Spleen (tissue), 7 donors: ENCODE results near the gene SNX17.

Source experiments
- POLR2A ChIP-seq, 3 donors: fragments of 450-650 bp; IDR thresholded peaks; one replicate each; pipeline ENCODE4 v1.5.1; 2017; ENCODE audit warnings: antibody characterized with exemption in 3 of 3, mild to moderate bottlenecking in 1 of 3
- POLR2AphosphoS5 ChIP-seq, 3 donors: sonication (generic); formaldehyde crosslinking; IDR thresholded peaks; one replicate each; pipeline ENCODE4 v1.5.1; 2017; ENCODE audit warnings: antibody characterized with exemption in 3 of 3
- TF ChIP-seq, protein P1 (sequence below), 11 experiments: fragments of 200-600 bp in 7 of 11; fragments of 450-650 bp in 4 of 11; sonication (generic) in 4 of 11; IDR thresholded peaks in 8 of 11; conservative IDR thresholded peaks in 3 of 11; 1 replicate in 7 of 11; 2 replicates in 4 of 11; pipeline versions ENCODE4 v1.4.0 to v1.8.0; 2016 to 2021; ENCODE audit warnings: antibody characterized with exemption in 11 of 11, inconsistent platforms in 4 of 11, mild to moderate bottlenecking in 1 of 11
- donor health status: DM: no; HTN: no; CAD: no; lungs with moderate emphysema.
- donor health status: DM: no; HTN: no; CAD: no.
- donor health status: DM: no; HTN: no; CAD: no.

DNA sequence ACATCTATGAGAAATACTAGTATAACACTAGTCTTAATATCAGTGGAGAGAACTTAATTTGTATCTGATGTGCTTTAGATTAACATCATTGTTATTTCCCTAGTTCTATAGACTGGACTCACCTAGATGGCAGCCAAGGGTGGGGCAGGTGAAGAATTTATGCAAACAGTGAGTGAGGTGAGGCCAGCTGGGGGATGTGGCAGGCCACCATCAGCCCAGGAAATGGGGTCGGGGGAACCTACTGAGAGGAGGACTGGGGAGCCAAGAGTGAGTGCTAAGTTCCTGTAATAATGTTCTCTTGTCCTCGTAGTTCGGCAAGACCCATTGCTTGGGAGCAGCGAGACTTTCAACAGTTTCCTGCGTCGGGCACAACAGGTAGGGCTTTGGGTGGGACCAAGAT lies 2.5 kb downstream of the SNX17 start:
- TF ChIP-seq POLR2AphosphoS5 (IDR thresholded peaks at IDR 0.05) (no peak), POLR2A (IDR thresholded peaks at IDR 0.05) (no peak)
- TF ChIP-seq, protein P1, sequence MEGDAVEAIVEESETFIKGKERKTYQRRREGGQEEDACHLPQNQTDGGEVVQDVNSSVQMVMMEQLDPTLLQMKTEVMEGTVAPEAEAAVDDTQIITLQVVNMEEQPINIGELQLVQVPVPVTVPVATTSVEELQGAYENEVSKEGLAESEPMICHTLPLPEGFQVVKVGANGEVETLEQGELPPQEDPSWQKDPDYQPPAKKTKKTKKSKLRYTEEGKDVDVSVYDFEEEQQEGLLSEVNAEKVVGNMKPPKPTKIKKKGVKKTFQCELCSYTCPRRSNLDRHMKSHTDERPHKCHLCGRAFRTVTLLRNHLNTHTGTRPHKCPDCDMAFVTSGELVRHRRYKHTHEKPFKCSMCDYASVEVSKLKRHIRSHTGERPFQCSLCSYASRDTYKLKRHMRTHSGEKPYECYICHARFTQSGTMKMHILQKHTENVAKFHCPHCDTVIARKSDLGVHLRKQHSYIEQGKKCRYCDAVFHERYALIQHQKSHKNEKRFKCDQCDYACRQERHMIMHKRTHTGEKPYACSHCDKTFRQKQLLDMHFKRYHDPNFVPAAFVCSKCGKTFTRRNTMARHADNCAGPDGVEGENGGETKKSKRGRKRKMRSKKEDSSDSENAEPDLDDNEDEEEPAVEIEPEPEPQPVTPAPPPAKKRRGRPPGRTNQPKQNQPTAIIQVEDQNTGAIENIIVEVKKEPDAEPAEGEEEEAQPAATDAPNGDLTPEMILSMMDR (IDR thresholded peaks at IDR 0.05 in 8 of 11, conservative IDR thresholded peaks at IDR 0.05 in 3 of 11) = no peak
